D721Med (cell line): ENCODE measurements around the gene GUCY1B1.

Experiments
- DNase-seq: peaks from one replicate; pipeline ENCODE4 v3.0.0; 2011; ENCODE audit warnings: low spot score; ENCODE audit not compliant: insufficient read length
- FAIRE-seq: peaks from 2 replicates; lab custom pipeline; 2011; peaks lifted over from hg19 to GRCh38; lab: Jason Lieb, UNC
- CTCF ChIP-seq: IDR thresholded peaks from 2 replicates; pipeline ENCODE4 v1.5.1; 2012; ENCODE audit warnings: mild to moderate bottlenecking, control low read depth; ENCODE audit not compliant: insufficient read depth; ENCODE audit errors: missing control alignments

Gene GUCY1B1

DNA sequence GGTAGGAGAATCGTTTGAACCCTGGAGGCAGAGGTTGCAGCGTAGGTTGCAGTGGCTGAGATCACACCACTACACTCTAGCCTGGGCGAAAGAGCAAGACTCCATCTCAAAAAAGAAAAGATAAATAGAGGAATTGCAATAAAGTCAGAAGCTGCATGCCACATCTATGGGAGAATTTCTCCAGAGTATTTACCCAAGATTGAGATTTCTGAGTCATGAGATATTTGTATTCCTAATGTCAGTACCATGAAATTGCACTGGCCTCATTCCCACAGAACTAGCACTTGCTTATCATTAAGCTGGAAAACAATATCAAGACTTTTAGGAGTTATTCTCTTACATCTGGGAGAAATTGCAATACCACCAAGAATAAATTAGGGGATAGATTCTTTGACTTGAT, 69.8 kb downstream of the GUCY1B1 start:
- no peak for TF ChIP-seq CTCF
- FAIRE-seq = no peak
- no peak for DNase-seq

- no peak for TF ChIP-seq CTCF
- no peak for DNase-seq
- FAIRE-seq = no peak
Observed at GRCh38 chr4:155832664-155833063, 73.8 kb downstream of the GUCY1B1 start.

GRCh38 chr4:155837203-155837796, 78.5 kb downstream of the GUCY1B1 start:
- no peak for TF ChIP-seq CTCF
- no peak for DNase-seq
- no peak for FAIRE-seq

GRCh38 chr4:155842080-155842479, 83.3 kb downstream of the GUCY1B1 start:
- FAIRE-seq = no peak
- TF ChIP-seq CTCF = no peak

GRCh38 chr4:155846929-155847328, 88.1 kb downstream of the GUCY1B1 start:
- no peak for DNase-seq
- no peak for TF ChIP-seq CTCF
- FAIRE-seq = no peak

More at GRCh38 chr4:155842080-155842479, 83.3 kb downstream of the GUCY1B1 start:
- DNase-seq = no peak

DNA sequence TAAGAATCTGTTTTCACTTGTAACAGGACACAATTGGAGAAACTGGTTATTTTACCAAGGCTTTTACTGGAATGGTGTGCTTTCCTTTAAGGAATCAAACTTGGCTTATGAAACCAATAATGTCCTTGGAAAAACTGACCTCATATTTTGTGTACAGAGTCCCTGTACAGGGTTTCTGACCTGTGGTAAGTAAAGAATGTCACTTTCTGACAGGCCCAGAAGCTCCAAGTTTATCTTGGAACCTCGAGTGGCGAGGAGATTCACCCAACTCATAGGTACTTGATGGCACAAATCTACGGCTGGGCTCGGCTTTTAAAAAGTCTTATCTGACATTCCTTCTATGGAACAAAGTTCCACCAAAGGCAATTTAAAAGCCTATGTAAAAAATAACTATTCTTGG, 90.2 kb downstream of the GUCY1B1 start:
- no peak for TF ChIP-seq CTCF
- DNase-seq = no peak
- FAIRE-seq = no peak

- no peak for DNase-seq
- FAIRE-seq = no peak
- TF ChIP-seq CTCF = no peak
Observed at GRCh38 chr4:155853189-155853588, 94.4 kb downstream of the GUCY1B1 start.
